ENCODE data around the gene NKG7. TPM values are rescaled to one million over a fixed set of nuclear protein-coding genes. Genes with fewer than 3 reads are reported as not detected.

NKG7 gene
- total RNA-seq, 1 donor from 2014 or later: 8.9 TPM

- intact Hi-C loops (cut with DNase I): no loop called here
- ATAC-seq (peak; percentile 91), DNase-seq (ENCODE audit: low spot score) (peak; percentile 98)
Observed at GRCh38 chr19:51366389-51367254, 5.8 kb downstream of the NKG7 start.

GRCh38 chr19:51365965-51366388 lies 6.5 kb downstream of the NKG7 start, which contains the start of gene ETFB:
Gene ETFB, minus strand, starts transcription at chr19:51366388. Its CDS starts 62 bp downstream, at chr19:51366326.
- ATAC-seq: no peak
- no peak for DNase-seq (ENCODE audit: low spot score)
- intact Hi-C loops (cut with DNase I): no loop called here

- ATAC-seq (no peak), DNase-seq (ENCODE audit: low spot score) (no peak)
- intact Hi-C loops (cut with DNase I): no loop called here
Observed at GRCh38 chr19:51365211-51365964, 7.1 kb downstream of the NKG7 start.

- DNase-seq (ENCODE audit: low spot score) (no peak), ATAC-seq (no peak)
- intact Hi-C loops (cut with DNase I): no loop called here
Observed at GRCh38 chr19:51364200-51365106, 8.0 kb downstream of the NKG7 start.

GRCh38 chr19:51361239-51361638 lies 11.2 kb downstream of the NKG7 start:
- ATAC-seq (no peak), DNase-seq (ENCODE audit: low spot score) (no peak)
- intact Hi-C loops (cut with DNase I): no loop called here

- DNase-seq (ENCODE audit: low spot score) (no peak), ATAC-seq (peak; percentile 57)
- intact Hi-C loops (cut with DNase I): no loop called here
Observed at GRCh38 chr19:51359294-51359693, 13.2 kb downstream of the NKG7 start.

GRCh38 chr19:51357952-51358351 lies 14.5 kb downstream of the NKG7 start:
- DNase-seq (ENCODE audit: low spot score) (no peak), ATAC-seq (no peak)
- intact Hi-C loops (cut with DNase I): no loop called here

GRCh38 chr19:51356159-51356801 lies 16.2 kb downstream of the NKG7 start:
- ATAC-seq: no peak
- DNase-seq (ENCODE audit: low spot score): no peak
- intact Hi-C loops (cut with DNase I): no loop called here

GRCh38 chr19:51354742-51355148 lies 17.7 kb downstream of the NKG7 start:
- ATAC-seq (peak; percentile 75), DNase-seq (ENCODE audit: low spot score) (no peak)
- intact Hi-C loops (cut with DNase I): no loop called here

- intact Hi-C loops (cut with DNase I): no loop called here
- DNase-seq (ENCODE audit: low spot score) (no peak), ATAC-seq (peak; percentile 55)
Observed at GRCh38 chr19:51354103-51354741, 18.2 kb downstream of the NKG7 start.

- intact Hi-C loops (cut with DNase I): no loop called here
- DNase-seq (ENCODE audit: low spot score) (no peak), ATAC-seq (no peak)
Observed at GRCh38 chr19:51352783-51353360, 19.6 kb downstream of the NKG7 start.

GRCh38 chr19:51351266-51351990 lies 21.0 kb downstream of the NKG7 start:
- intact Hi-C loops (cut with DNase I): no loop called here
- DNase-seq (ENCODE audit: low spot score) (no peak), ATAC-seq (no peak)

GRCh38 chr19:51347209-51347928 lies 25.1 kb downstream of the NKG7 start:
- DNase-seq (ENCODE audit: low spot score) (no peak), ATAC-seq (no peak)
- intact Hi-C loops (cut with DNase I): loop anchor here (5.0 kb wide), 1 partner anchor 1055 kb away; no protein-coding TSS in a partner anchor

GRCh38 chr19:51346742-51347141 lies 25.7 kb downstream of the NKG7 start:
- intact Hi-C loops (cut with DNase I): loop anchor here (5.0 kb wide), 1 partner anchor 1056 kb away; no protein-coding TSS in a partner anchor
- ATAC-seq: no peak
- no peak for DNase-seq (ENCODE audit: low spot score)

GRCh38 chr19:51345076-51345620 lies 27.3 kb downstream of the NKG7 start:
- intact Hi-C loops (cut with DNase I): loop anchor here (5.0 kb wide), 1 partner anchor 1057 kb away; no protein-coding TSS in a partner anchor
- ATAC-seq: no peak
- DNase-seq (ENCODE audit: low spot score): no peak
